Panc1 (cell line): ENCODE data around the gene VCP. TPM values are rescaled to one million over a fixed set of nuclear protein-coding genes. Genes with fewer than 3 reads are reported as not detected.

Experiments used
- ATAC-seq: fragments of 200-7000 bp; cut with Tn5 transposase; 2 replicates; pipeline ENCODE4 v1.9.1; 2020; ENCODE audit warnings: mild to moderate bottlenecking, moderate library complexity
- BruUV-seq: library from RNA; stranded (reverse); fragments of 400-500 nt; replicated peaks from 2 replicates; lab custom pipeline; 2021; lab: Mats Ljungman, UMichigan
- CTCF ChIA-PET: fragments of 300-600 bp; sonication (Branson Sonifier 250); formaldehyde crosslinking; loops from one replicate; lab custom pipeline; 2022; ENCODE audit warnings: antibody characterized with exemption; lab: Charles Lee
- POLR2A ChIA-PET: fragments of 300-600 bp; sonication (Branson Sonifier 250); formaldehyde crosslinking; loops from one replicate; lab custom pipeline; 2022; ENCODE audit warnings: antibody characterized with exemption; lab: Charles Lee
- DNase-seq: peaks from one replicate; pipeline ENCODE4 v3.0.0-alpha.2; 2010; ENCODE audit warnings: low read depth, low spot score
- H3K27ac ChIP-seq: 2 replicates; pipeline ENCODE4 v1.5.1; 2011; ENCODE audit warnings: mild to moderate bottlenecking, low read length, inconsistent platforms
- H3K27me3 ChIP-seq: fragments of 200-500 bp; sonication (Bioruptor generic); 2 replicates; pipeline ENCODE4 v1.6.0; 2014; ENCODE audit warnings: low read length, inconsistent platforms; ENCODE audit not compliant: control insufficient read depth, insufficient read depth
- H3K36me3 ChIP-seq: fragments of 200-500 bp; sonication (Bioruptor generic); 2 replicates; pipeline ENCODE4 v1.5.1; 2014; ENCODE audit warnings: inconsistent platforms, mild to moderate bottlenecking, low read length, moderate library complexity; ENCODE audit not compliant: control insufficient read depth, insufficient read depth
- H3K4me1 ChIP-seq: 2 replicates; pipeline ENCODE4 v1.5.1; 2011; ENCODE audit warnings: inconsistent platforms, mild to moderate bottlenecking, low read length, moderate library complexity; ENCODE audit not compliant: control insufficient read depth, insufficient read depth
- H3K4me3 ChIP-seq, 2 experiments: 2 replicates each; pipeline ENCODE4 v1.5.1; 2011 to 2012; ENCODE audit warnings: low read depth in 2 of 2, low read length in 2 of 2, mild to moderate bottlenecking in 2 of 2, inconsistent platforms in 1 of 2, moderate library complexity in 1 of 2
- H3K9me3 ChIP-seq: fragments of 200-500 bp; sonication (Bioruptor generic); 2 replicates; pipeline ENCODE4 v1.5.1; 2014; ENCODE audit warnings: low read depth, mild to moderate bottlenecking, inconsistent platforms, low read length, moderate library complexity; ENCODE audit not compliant: control insufficient read depth, insufficient read depth
- POLR2AphosphoS5 ChIP-seq: IDR thresholded peaks from 2 replicates; pipeline ENCODE4 v1.6.1; 2012; ENCODE audit warnings: mild to moderate bottlenecking, low read depth, low read length, moderate library complexity
- SIN3A ChIP-seq: IDR thresholded peaks from 2 replicates; pipeline ENCODE4 v1.6.1; 2012; ENCODE audit warnings: low read depth, mild to moderate bottlenecking, low read length, moderate library complexity, borderline replicate concordance; ENCODE audit not compliant: insufficient read depth
- TCF7L2 ChIP-seq: IDR thresholded peaks from 2 replicates; pipeline ENCODE4 v1.6.1; 2011; ENCODE audit warnings: mild to moderate bottlenecking, low read depth, low read length, inconsistent platforms
- in situ Hi-C: cut with HindIII; loops from 2 replicates; pipeline ENCODE4 v1.10.0; 2016; ENCODE audit warnings: low sequenced_read_pairs, low pct_unique_long_range_greater_than_20kb
- intact Hi-C: fragments of 100-400 bp; cut with micrococcal nuclease; formaldehyde crosslinking; loops from one replicate; pipeline ENCODE4 v1.10.0; 2022; ENCODE audit not compliant: unreplicated experiment
- total RNA-seq: library from RNA; stranded (reverse); gene quantifications from one replicate; pipeline ENCODE4 v1.2.1, GENCODE V29; 2021; ENCODE audit not compliant: unreplicated experiment
- TF ChIP-seq, protein P1 (sequence below): fragments of 450-650 bp; IDR thresholded peaks from 2 replicates; pipeline ENCODE4 v1.5.1; 2017; ENCODE audit warnings: mild to moderate bottlenecking
- TF ChIP-seq, protein P2 (sequence below), 2 experiments: IDR thresholded peaks; 2 replicates each; pipeline ENCODE4 v1.6.1; 2011 to 2012; ENCODE audit warnings: low read depth in 2 of 2, control low read depth in 1 of 2, low read length in 1 of 2, mild to moderate bottlenecking in 1 of 2, moderate library complexity in 1 of 2; ENCODE audit not compliant: insufficient read depth in 1 of 2

The VCP gene
- total RNA-seq, 1 experiment from 2014 or later = 472 TPM

GRCh38 chr9:35042891-35043545, 29.4 kb downstream of the VCP start:
- no peaks in the 10 kb centered on the region for H3K4me1 ChIP-seq
- no peak for TF ChIP-seq POLR2AphosphoS5
- no peak for TF ChIP-seq TCF7L2
- TF ChIP-seq, protein P1, sequence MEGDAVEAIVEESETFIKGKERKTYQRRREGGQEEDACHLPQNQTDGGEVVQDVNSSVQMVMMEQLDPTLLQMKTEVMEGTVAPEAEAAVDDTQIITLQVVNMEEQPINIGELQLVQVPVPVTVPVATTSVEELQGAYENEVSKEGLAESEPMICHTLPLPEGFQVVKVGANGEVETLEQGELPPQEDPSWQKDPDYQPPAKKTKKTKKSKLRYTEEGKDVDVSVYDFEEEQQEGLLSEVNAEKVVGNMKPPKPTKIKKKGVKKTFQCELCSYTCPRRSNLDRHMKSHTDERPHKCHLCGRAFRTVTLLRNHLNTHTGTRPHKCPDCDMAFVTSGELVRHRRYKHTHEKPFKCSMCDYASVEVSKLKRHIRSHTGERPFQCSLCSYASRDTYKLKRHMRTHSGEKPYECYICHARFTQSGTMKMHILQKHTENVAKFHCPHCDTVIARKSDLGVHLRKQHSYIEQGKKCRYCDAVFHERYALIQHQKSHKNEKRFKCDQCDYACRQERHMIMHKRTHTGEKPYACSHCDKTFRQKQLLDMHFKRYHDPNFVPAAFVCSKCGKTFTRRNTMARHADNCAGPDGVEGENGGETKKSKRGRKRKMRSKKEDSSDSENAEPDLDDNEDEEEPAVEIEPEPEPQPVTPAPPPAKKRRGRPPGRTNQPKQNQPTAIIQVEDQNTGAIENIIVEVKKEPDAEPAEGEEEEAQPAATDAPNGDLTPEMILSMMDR = no peak
- TF ChIP-seq, protein P2, sequence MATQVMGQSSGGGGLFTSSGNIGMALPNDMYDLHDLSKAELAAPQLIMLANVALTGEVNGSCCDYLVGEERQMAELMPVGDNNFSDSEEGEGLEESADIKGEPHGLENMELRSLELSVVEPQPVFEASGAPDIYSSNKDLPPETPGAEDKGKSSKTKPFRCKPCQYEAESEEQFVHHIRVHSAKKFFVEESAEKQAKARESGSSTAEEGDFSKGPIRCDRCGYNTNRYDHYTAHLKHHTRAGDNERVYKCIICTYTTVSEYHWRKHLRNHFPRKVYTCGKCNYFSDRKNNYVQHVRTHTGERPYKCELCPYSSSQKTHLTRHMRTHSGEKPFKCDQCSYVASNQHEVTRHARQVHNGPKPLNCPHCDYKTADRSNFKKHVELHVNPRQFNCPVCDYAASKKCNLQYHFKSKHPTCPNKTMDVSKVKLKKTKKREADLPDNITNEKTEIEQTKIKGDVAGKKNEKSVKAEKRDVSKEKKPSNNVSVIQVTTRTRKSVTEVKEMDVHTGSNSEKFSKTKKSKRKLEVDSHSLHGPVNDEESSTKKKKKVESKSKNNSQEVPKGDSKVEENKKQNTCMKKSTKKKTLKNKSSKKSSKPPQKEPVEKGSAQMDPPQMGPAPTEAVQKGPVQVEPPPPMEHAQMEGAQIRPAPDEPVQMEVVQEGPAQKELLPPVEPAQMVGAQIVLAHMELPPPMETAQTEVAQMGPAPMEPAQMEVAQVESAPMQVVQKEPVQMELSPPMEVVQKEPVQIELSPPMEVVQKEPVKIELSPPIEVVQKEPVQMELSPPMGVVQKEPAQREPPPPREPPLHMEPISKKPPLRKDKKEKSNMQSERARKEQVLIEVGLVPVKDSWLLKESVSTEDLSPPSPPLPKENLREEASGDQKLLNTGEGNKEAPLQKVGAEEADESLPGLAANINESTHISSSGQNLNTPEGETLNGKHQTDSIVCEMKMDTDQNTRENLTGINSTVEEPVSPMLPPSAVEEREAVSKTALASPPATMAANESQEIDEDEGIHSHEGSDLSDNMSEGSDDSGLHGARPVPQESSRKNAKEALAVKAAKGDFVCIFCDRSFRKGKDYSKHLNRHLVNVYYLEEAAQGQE (IDR thresholded peaks at IDR 0.05; ENCODE audit: insufficient read depth in 1 of 2, low read depth in 2 of 2, low read length in 1 of 2) = no peak
- no peak for TF ChIP-seq SIN3A
- no peaks in the 10 kb centered on the region for H3K9me3 ChIP-seq
- 0 out of 2 replicates have a peak, but pooled peaks cover under 1% of the 10 kb centered on the region for H3K36me3 ChIP-seq
- H3K4me3 ChIP-seq = no peak overlapping the region
- ATAC-seq = no peak
- DNase-seq = no peak
- in situ Hi-C loops (no loop called here), intact Hi-C loops (no loop called here)
- BruUV-seq = no TSS peak
- ChIA-PET CTCF (interaction anchor here (0.5 kb wide), 1 partner anchor 53 kb away, joined by 4 read pairs; no protein-coding TSS in a partner anchor), POLR2A (interaction anchor here (0.6 kb wide), 2 partner anchors 54 to 363 kb away, joined by 3 to 9 read pairs; partner anchors contain the start of gene DNAJB5)
- H3K27me3 ChIP-seq = no peaks in the 10 kb centered on the region
- no peak overlapping the region for H3K27ac ChIP-seq

DNA sequence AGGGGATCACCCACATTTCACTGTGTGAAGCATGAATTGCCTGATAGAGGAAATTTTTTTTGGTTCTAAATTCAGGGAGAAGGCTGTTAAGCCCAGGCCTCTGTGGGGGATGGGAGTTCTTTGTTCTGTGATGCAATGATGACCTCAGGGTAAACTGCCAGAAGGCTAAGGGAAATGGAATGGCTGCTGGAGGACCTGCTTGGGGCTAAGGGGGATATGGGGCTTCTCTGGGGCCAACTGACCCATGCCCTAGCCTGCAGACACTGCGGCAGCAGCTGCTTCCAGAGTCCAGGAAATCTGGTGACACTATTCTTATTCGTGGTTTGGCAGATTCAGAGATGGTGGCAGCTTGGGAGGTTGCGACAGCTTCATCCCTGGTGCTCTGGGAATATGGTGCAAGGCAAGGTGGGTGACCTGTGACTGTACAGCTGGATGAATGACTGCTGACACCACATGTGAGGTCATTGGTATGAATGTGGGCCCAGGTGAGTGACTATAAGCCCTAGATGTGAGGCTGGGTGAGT, 30.3 kb downstream of the VCP start:
- H3K36me3 ChIP-seq = no peaks in the 10 kb centered on the region
- no TSS peak for BruUV-seq
- no peak overlapping the region for H3K4me3 ChIP-seq
- no peaks in the 10 kb centered on the region for H3K27me3 ChIP-seq
- TF ChIP-seq SIN3A (no peak), TCF7L2 (no peak), POLR2AphosphoS5 (no peak)
- TF ChIP-seq, protein P1 = no peak
- TF ChIP-seq, protein P2 (IDR thresholded peaks at IDR 0.05; ENCODE audit: insufficient read depth in 1 of 2, low read depth in 2 of 2, low read length in 1 of 2) = no peak
- ATAC-seq = 0 out of 2 replicates have a peak, but pooled peaks have one; percentile 26
- CTCF ChIA-PET = no interaction called here
- no peak for DNase-seq
- H3K4me1 ChIP-seq = no peaks in the 10 kb centered on the region
- POLR2A ChIA-PET = no interaction called here
- intact Hi-C loops (no loop called here), in situ Hi-C loops (no loop called here)
- no peaks in the 10 kb centered on the region for H3K9me3 ChIP-seq
- H3K27ac ChIP-seq = no peak overlapping the region
